Measurements from ENCODE around the gene TPCN2.
A peak's percentile ranks its signal among the peaks of the same experiment; 100 is the strongest.
"Not testable (repeated sequence)": the region's sequence is repeated elsewhere in the genome, so short reads cannot be mapped to it uniquely, and the experiment has no call there.

TPCN2 gene

DNA sequence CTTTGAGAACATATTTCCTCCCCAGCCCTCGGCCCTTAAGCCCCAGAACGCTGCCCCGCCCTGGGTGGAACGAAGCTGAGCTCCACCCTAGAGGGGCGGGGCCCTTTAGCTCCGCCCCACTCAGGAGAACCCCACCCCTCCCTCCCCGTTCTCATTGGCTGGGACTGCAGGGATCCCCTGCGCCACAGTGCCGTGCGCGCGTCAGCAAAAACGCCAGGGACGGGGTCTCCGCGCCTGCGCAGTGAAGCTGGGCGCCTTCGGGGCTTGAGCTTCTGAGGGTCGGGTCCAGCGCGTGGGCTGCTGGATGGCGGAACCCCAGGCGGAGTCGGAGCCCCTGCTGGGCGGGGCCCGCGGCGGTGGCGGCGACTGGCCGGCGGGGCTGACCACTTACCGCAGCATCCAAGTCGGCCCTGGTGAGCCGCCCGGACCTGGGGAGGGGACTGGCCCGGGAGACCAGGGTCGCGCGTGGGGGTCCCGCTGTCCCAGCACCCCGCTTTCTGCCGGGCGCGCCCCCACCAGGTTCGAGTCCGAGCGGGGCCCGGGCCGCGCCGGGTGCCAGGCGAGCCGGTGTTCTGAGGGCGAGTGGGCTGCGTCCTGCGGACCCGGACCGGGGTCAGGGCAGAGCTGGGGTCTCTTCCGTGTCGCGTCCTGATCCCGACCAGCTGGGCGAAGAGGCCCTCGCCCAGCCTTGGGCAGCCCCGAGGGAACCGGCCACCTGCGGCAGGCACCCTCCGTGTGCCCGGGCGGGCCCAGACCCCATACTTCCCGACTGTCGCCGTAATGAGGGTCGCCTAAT lies at the start of gene TPCN2:
Gene TPCN2, plus strand, starts transcription at position 239 of the 796 bp plus-strand sequence. Its CDS starts 66 bp downstream, at position 305.
- DNase-seq: peak; percentile 73

DNA sequence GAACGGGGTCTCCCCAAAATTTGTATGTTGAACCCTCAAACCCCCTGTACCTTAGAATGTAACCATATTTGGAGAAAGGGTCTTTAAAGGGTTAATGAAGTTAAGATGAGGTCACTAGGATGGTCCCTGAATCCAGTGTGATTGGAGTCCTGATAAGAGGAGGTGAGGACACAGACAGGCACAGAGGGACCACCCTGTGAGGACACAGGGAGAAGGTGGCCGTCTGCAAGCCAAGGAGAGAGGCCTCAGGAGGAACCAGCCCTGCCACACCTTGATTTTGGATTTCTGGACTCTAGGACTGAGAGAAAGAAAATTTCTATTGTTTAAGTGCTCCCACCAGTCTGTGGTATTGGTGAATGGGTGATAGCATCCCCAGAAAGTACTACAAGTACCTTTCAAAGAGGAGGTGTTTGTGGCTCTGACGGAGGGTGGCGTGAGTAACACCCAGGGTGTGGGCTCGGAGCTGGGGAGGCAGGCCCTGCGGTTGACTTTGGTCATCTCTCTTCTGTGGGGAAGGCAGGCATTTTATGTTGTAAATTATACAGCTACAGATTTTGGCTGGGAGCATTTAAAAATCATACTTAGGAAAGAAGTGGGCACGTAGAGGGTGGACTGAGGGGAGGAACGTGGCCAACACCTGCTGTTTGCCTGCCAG lies 49.5 kb upstream of the TPCN2 start:
- no peak for DNase-seq

DNA sequence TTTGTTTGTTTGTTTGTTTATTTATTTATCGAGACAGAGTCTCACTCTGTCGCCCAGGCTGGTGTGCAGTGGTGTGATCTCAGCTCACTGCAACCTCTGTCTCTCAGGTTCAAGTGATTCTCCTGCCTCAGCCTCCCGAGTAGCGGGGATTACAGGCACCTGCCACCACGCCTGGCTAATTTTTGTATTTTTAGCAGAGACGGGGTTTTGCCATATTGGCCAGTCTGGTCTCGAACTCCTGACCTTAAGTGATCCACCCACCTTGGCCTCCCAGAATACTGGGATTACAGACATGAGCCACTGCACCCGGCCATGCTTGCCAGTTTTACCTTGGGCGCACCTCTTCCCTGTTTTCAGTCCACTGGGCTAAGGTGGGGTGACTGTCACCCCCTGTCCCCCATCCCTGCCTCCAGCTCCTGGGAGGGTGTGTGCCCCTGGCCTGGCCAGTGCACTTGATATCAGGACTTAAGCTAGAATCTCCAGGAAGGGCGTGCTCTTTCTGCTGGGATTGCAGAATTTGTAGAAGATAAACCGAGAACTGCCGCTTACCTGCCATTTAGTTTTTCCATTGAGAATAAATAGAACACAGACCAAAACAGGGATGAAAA lies 48.9 kb upstream of the TPCN2 start:
- not testable (repeated sequence) for DNase-seq

DNA sequence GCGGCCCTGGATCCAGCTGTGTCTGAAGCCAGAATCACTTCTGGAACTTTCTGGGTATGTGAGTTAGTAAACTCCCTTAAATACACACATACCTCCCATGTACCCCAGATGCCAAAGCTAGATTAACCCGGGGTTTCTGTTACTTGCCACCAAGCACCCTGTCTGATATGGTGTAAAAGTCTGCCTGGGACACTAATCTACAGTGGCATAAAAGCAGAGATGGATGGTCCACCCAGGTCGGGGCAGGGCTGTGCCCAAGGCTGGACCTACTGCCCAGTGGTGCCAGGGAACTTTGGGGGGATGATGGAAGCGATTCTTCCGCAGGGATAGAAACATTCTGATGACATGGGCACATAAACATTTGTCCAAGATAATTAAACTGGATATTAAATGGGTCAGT lies 48.3 kb upstream of the TPCN2 start:
- no peak for DNase-seq

DNA sequence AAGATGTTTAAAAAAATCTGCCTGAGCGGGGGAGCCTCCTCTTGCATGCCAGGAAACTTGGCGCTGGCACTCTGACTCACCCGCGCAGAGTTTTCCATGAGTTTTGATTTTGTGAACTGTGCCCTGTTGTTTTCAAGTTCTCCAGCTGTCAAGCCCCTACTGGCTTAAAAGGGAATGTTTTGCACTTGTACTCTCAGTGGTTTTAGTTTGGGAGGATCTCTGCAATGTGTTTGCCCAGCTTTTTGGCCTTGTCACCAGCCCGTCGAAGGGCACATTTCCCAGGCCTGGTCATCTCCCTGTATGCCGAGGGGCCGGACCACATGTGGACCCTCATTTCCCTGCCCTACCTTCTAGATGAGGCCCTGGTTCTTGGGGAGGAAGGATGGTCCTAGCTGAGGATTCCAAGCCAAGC lies 47.9 kb upstream of the TPCN2 start:
- DNase-seq: no peak

DNA sequence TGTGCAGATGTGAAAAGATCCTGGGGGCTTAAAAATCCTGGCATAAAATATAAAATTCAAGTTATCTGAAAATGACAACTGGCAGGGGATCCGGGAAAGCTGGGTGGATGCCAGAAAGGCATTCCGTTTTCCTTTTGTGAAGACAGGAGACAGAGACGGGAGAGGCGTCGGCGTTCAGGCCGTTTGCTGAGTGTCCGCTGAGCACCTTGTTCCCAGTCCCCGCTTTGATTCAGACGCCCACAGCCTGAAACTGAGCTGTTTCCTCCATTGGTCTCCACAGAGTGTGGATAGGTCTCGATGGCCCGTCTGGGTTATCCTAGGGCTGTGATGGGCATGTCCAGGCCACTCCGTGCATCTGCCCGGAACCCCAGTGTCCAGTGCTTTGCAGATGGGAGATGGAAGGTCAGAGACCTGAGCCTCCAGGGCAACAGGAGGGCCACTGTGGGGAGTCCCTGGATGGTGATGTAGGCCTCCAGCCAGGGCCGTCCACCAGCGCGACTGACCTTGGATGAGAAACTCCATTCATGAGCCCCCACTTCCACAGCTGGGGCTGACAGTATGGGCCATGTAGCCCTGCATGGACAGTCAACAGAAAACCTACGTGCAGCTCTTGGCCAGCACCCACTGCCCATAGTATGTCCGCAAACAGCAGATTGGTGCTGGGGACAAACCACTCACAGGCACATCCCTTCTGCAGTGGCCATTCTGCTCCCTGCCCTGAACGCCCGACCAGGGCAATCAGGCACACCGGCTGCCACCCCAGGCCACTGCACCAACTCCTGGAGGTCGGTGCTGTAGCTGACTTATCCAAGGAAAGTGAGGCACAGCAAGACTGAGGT lies 47.3 kb upstream of the TPCN2 start:
- no peak for DNase-seq

DNA sequence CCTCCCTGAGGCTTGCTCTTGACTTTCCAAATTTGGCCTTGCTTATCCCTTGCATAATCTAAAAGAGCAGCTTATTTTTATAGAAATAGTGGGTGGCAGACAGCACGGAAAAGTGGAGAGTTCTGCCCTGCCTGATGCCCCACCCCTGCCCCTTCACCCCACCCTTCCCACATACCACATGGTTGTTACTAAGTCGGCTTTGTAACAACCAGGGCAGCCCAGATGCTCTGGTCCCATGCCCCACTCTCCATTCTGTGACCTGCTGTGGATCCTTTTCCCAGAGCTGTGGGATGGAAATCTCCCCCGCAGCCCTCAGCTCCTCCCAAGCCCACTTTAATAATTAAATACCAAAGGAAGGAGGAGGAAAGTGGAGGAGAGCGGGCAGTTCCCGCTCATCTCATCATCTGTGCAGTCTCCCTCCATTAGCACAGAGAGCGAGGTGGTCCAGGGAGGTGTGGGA lies 46.6 kb upstream of the TPCN2 start:
- no peak for DNase-seq

DNA sequence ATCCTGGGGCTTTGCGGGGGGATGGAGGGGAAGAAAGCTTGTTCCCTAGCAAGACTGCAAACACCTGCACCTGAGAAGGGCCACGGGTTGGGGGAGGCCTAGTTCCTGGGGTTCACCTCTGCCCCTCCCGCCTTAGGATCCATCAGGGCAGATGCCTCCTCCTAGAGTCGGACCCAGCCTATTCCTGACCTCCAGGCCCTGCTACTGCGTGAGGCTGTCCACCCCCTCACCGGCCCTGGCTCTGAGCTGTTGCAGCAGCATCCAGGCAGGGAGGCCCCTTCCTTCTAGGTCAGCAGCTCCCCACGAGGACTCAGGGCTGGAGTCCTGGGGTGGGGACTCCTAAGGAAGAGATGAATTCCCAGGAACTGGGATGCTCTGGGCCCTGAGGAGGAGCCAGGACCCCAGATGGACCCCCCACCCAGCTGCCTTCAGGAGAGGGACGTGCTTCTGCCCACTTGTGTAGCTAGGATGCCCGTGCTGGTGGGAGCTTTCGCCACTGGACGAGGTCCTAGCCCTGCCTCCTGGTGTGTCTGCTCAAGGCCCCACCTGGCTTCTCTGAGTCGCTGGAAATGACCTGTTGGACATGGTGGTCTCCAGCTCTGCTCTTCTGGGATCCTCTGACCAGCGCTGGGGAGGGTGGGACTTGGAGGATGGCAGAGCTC lies 46.0 kb upstream of the TPCN2 start:
- no peak for DNase-seq

DNA sequence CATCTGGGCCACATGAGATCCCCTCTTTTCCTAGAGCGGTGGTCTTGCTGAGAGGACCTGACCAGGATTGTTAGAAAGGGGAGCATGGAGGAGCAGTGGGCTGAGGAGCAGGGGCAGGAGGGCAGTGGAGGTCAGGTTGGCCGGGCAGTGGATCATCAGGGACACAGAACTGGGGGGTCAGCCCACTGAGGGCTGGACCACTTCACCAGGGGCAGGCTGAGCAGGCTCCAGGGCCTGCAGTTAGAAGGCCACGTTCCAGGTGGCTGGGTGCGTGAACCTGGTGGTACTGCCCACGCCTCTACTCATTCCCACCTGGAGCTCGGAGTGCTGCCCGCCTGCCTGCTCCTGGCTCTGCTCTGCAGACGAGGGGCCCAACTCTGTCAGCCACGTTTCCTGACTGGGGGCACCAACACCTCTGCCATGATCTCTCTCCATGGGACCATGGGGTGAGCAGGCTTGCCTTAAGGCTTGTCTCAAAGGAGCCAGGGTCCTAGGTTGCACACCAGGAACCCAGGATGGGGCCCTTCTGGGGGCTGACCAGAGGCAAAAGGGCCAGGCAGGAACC lies 45.3 kb upstream of the TPCN2 start:
- no peak for DNase-seq

DNA sequence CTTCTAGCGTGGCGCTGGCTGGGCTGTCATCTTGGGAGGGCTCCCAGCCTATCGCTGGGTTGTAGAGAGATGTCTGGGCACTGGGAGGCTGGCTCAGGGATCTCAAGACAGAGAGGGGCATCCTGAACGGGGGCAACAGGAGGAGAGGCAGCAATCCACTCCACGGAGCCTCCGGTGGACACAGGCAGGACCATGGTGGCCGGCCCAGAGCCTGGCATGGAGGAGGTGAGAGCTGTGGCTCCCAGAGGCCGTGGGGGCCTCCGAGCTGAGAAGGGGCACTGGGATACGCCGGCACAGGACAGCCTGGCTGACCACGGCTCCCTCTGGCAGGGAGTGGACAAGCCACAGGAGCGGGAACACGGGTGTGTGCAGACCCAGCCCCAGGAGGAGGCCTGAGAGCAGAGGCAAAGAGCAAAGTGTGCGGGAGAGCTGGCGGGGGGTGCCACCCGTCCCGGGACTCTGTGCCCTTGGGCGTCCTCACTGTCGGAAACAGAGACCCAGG lies 44.8 kb upstream of the TPCN2 start:
- no peak for DNase-seq

DNA sequence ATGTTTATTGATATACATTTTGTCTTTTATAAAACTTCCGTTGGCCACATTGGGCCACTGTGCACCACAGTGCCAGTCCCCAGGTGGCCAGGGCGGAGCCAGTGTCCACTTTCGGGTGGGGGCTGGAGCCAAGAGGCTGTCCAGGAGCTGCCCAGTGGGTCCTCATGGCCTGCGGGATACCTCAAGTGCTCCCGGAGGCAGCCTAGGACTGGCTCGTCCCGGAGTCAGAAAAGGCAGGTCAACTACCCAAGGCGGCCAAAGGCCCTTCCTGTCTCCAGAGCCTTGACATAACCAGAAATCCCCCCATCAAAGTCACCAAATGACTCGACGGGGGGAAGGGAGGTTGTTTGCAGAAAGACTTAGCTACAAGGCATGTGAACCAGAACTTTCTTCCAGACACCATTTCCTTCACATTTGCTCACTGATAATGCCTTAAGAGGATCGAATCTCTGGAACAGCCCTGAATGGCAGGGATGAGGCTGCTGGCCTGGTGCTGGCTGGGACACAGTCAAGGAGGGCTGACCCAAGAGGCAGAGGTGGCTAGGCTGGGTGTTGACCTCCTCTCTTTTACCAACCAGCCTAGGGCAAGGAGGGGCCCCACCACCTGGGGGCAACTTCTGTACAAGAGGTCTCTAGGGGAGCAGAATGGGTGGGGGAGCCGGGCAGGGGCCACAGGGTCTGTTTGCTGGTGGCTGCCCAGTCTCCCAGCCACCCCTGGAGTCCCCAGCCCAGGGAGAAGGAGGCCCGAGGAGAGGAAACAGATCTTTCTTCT lies 44.1 kb upstream of the TPCN2 start:
- no peak for DNase-seq

DNA sequence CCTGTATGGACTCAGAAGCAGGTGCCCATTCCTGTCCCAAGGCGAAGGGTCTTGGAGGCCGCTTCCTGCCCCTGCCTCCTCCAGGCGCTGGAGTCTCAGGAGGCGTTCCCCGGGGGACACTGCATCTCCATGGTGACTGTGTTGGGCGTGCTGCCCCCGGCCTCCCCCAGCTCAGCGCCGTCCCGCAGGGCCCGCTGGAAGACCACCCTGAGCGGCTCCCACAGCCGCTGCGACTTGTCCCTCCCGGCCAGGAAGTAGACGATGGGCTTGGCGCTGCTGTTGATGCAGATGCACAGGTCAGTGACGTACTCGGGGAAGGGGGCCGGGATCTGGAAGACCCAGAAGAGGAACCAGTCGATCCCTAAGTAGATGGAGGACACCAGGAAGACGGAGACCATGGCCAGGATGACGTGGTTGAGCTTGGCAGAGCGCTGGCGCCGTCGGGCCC lies 43.5 kb upstream of the TPCN2 start:
- no peak for DNase-seq

DNA sequence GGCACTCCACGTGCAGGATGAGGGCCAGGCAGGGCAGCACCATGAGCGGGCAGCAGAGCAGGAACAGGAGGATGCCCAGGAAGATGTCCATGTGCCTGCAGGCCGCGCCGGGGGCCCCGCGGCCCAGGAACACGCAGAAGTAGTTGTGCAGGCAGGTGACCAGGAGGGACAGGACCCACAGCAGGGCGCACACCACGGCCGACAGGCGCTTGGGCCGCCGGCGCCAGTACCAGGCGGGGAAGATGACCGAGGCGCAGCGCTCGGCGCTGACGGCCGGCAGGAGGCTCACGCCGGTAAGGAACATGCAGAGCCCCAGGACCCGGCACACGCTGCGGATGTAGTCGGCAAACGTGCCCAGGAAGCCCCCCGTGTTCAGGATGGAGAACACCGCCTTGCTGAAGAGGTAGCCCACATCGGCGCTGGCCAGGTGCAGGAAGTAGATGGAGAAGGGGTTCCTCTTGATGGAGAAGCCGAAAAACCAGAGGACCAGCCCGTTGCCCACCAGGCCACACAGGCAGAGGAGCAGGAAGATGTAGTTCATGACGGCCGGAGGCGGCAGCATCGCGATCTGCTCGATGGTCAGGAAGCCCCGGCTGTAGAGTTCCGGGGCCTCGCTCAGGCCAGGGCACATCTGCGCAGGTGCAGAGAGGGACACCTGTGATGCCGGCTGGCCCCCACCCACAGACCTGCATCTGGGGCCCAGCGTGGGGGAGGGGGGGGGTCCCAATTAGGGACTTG lies 42.9 kb upstream of the TPCN2 start:
- no peak for DNase-seq

DNA sequence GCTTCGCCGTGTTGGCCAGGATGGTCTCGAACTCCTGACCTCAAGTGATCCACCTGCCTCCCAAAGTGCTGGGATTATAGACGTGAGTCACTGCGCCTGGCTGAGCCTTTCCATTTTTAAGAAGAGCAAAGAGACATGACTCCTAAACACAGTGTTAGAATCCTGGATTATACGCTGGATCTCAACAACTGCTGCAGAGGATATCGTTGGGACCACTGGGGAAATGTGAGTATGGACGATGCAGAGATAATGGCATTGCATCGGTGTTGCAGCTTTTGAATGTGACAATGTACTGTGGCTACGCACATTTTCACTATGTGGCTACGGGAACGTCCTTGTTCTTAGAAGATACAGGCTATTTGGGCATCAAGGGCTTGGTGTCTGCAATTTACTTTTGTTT lies 41.9 kb upstream of the TPCN2 start:
- DNase-seq: no peak

DNA sequence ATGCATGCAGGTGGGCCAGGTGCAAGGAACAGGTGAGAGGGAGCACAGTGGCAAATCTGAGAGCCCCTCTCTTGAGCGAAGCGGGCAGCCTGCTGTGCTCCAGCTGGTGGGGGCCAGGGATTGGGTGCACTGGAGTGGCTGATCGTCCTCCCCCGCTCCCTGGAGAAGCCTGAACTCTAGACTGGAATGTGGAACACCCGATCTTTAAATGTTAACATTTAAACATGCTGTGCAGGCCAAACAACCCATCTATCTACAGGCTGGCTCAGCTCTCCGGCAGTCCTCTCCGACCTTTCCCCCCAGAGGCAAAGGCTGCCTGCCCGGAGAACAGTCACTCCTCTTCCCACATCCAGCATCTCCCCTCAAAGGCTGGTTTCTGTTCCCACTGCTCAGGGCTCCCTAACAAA lies 40.8 kb upstream of the TPCN2 start:
- DNase-seq: no peak

DNA sequence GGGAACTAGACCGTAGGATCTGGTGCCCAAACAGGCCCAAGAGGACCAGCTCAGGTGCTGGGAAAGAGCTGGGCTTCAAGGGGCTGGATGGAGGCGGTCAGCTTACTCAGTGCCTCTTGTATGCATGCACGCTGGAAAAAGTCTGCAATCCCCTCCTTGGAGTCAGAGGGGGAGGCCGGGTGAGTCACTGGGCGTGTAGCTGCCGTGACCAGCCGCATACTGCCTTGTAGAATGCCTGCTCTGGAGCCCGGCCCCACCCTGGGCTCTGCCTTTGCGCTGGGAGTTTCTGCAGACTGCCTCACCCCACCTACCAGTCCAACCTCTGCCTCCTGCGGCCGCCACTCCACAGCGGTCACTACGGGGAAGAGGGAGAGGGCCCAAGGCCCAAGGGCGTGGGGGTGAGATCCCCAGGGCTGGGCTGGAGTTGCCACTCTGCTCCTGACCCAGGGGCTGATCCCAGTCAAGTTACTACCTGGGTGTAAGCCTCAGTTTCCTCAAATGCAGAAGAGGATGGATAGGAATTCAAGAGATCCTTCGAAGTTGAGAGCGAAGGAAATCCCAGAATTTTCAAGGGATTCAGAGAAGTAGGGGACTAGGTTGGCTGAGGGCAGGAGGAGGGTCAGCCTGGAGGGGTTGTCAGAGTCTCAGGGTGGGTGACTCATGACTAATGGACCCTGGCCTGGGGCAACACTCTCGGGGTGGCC lies 39.8 kb upstream of the TPCN2 start:
- no peak for DNase-seq

DNA sequence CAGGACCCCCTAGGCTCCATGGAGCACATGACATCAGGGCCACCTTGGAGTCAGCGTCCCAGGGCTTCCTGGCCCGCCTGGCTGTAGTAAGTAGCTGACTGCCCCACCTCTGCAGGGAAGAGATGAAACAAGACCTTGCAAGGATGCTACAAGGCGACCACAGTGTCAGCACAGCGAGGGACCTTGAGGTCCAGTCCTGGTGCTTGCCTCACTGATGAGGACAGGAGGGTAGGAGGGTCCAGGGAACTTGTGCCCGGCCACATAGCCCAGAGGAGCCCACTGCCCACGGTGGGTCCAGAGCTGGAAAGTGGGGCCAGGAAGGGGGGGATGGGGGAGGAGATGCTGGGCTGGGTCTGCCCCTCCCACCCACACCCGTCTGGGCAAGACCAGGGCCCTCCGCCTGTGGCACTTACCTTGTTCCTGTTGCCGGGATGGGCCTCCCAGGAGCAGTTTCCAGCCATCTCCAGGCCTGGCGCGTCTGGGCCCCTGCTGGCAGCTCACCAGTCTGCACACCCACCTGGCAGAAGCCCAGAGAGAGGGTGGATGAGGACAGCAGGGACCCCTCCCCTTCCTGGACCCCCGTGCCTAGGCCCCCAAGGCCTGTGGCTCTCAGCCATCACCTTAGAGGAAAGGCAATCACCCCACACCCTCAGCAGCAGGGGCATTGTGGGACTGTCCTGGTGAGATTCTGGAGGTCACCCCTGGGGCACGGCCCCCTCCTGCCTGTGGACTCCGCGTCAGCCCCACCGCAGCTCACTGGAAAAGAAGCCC lies 39.1 kb upstream of the TPCN2 start:
- DNase-seq: no peak

DNA sequence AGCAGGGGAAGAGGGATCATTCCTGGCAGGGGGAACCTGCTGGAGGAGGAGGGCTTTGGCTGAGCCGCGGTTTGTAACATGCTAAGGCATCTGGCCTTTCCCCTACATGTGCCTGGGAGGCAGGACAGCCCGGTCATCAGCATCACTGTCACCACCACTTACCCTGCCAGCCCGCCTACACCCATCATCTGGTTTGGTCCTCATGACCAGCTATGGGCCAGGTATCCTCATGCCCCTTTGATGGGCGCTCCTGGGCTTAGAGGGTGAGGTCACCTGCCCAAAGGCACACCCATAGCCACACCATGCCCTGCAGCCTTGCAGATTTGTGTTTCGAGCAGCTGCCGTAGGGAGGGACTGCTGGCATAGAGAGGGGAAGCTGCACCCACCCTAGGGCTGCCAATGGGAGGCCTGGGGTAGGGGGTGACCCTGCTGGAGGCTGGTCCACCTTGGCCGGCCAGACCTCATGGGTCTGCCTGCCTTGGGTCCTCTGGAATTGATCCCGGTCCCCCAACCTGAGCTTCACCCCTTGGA lies 38.3 kb upstream of the TPCN2 start:
- no peak for DNase-seq
